Testis (tissue), 3 donors: ENCODE measurements around the gene TTC9C. TPM values are rescaled to one million over a fixed set of nuclear protein-coding genes. Genes with fewer than 3 reads are reported as not detected.

Experiments used
- DNase-seq: peaks from one replicate; pipeline ENCODE4 v3.0.0-alpha.2; 2019
- H3K27ac ChIP-seq, 2 donors: fragments of 200-600 bp; sonication (generic); one replicate each; pipeline ENCODE4 v1.5.1; 2019
- H3K27me3 ChIP-seq: fragments of 200-600 bp; sonication (generic); one replicate; pipeline ENCODE4 v1.5.1; 2019
- H3K36me3 ChIP-seq: fragments of 200-600 bp; sonication (generic); one replicate; pipeline ENCODE4 v1.5.1; 2017; ENCODE audit warnings: low read depth; ENCODE audit errors: missing control alignments
- H3K4me1 ChIP-seq: fragments of 200-600 bp; sonication (generic); one replicate; pipeline ENCODE4 v1.5.1; 2019
- H3K4me3 ChIP-seq, 2 donors: fragments of 200-600 bp; sonication (generic); one replicate each; pipeline ENCODE4 v1.5.1; 2017 to 2019
- H3K9me3 ChIP-seq: fragments of 200-600 bp; sonication (generic); one replicate; pipeline ENCODE4 v1.5.1; 2017
- CTCF ChIP-seq, 3 experiments: fragments of 450-650 bp in 2 of 3; fragments of 200-600 bp in 1 of 3; sonication (generic) in 1 of 3; IDR thresholded peaks; one replicate each; pipeline ENCODE4 v1.5.1; 2016 to 2019; ENCODE audit warnings: antibody characterized with exemption in 3 of 3, mild to moderate bottlenecking in 2 of 3, moderate library complexity in 1 of 3
- POLR2A ChIP-seq: fragments of 450-650 bp; IDR thresholded peaks from one replicate; pipeline ENCODE4 v1.6.1; 2017; ENCODE audit warnings: antibody characterized with exemption, mild to moderate bottlenecking, moderate library complexity
- WGBS, 2 donors: methylation state at CpG; one replicate each; pipeline ENCODE4 v1.1.5; 2018; 5-methylcytosine and 5-hydroxymethylcytosine counted together
- intact Hi-C: fragments of 100-400 bp; cut with DNase I; formaldehyde crosslinking; loops from one replicate; pipeline ENCODE4 v1.15.1; 2023; ENCODE audit warnings: low total_unique reads
- polyA plus RNA-seq: library from polyadenylated mRNA; stranded (reverse); fragments of 350-450 nt; fragmentation: Illumina TruSeq; extraction: RNeasy Lipid Tissue Mini Kit (QIAGEN cat#74804); gene quantifications from one replicate; pipeline ENCODE4 v1.2.3, GENCODE V29; 2014; ENCODE audit warnings: low read depth, low replicate concordance; ENCODE audit not compliant: insufficient read depth
- total RNA-seq, 2 donors: library from RNA; depleted of rRNA; stranded (reverse); fragments of >200 nt; gene quantifications; one replicate each; pipeline ENCODE4 v1.2.3, GENCODE V29; 2016

TTC9C gene
- total and polyA plus RNA-seq, 3 donors from 2014 or later: 34.0 to 41.5 (median 39.5) TPM

DNA sequence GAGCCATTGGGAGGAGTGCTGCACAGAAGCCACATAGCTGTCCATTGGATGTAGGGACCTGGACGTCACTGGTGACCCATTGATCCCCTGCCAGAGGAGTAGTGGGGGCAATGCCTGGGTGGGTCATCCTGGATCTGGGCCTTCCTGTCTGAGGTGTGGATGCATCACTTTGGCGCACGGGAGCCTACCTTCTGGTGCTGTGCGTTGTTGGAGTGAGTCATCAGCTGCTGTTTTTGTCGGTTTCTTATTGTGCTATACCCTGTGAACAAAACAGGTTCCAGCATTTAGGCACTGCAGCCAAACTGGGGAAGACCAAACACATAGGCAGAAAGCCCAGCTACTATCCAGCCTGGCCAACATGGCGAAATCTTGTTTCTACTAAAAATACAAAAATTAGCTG, 46.1 kb downstream of the TTC9C start:
- intact Hi-C loops: no loop called here
- Histone ChIP-seq H3K4me3 (no peak overlapping the region), H3K36me3 (no peaks in the 10 kb centered on the region), H3K4me1 (peaks cover 19% of the 10 kb centered on the region), H3K27me3 (no peaks in the 10 kb centered on the region), H3K27ac (no peak overlapping the region), H3K9me3 (no peaks in the 10 kb centered on the region)
- no peak for DNase-seq
- TF ChIP-seq POLR2A: no peak
- TF ChIP-seq CTCF (IDR thresholded peaks at IDR 0.05): no peak
- 85 to 92% methylated on average over 5 to 6 of the region's 6 CpGs for WGBS, 2 donors

- intact Hi-C loops: no loop called here
- WGBS, 2 donors: 93 to 94% methylated on average over 17 of the region's 17 CpGs
- H3K36me3 ChIP-seq: no peaks in the 10 kb centered on the region
These were observed 47.4 kb downstream of the TTC9C start for GRCh38 chr11:62775646-62776045.

DNA sequence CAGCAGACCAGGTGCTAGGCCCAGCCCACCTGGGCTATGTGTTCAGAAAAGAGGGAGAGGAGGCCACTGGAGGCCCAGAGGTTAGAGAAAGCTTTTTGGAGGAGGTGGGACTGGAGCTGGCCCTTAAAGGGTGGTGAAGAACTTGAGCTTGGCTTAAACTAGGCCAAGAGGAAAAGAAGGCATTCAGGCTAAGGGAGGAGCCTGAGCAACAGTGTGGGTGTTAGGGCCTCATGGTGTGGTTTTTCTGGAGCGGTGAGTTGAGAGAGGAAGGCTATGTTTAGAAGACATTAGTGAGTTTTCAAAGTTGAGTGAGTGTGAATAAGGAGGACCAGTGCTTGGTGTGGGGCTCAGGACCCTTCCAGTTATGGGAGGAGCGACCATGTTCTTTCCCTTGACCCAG, 49.1 kb downstream of the TTC9C start:
- H3K27ac ChIP-seq: no peak overlapping the region
- H3K9me3 ChIP-seq: no peaks in the 10 kb centered on the region
- no peak overlapping the region for H3K4me3 ChIP-seq
- DNase-seq: no peak
- H3K27me3 ChIP-seq: no peaks in the 10 kb centered on the region
- WGBS, 2 donors: 88 to 93% methylated on average over 2 of the region's 2 CpGs
- intact Hi-C loops: no loop called here
- no peaks in the 10 kb centered on the region for H3K36me3 ChIP-seq
- H3K4me1 ChIP-seq: no peaks in the 10 kb centered on the region
- TF ChIP-seq POLR2A (no peak), CTCF (IDR thresholded peaks at IDR 0.05) (no peak)

More at GRCh38 chr11:62775646-62776045, 47.4 kb downstream of the TTC9C start:
- Histone ChIP-seq H3K27me3 (no peaks in the 10 kb centered on the region), H3K9me3 (no peaks in the 10 kb centered on the region), H3K4me1 (peaks cover 9% of the 10 kb centered on the region), H3K27ac (no peak overlapping the region), H3K4me3 (no peak overlapping the region)
- DNase-seq: no peak
- TF ChIP-seq POLR2A (no peak), CTCF (IDR thresholded peaks at IDR 0.05) (no peak)

DNA sequence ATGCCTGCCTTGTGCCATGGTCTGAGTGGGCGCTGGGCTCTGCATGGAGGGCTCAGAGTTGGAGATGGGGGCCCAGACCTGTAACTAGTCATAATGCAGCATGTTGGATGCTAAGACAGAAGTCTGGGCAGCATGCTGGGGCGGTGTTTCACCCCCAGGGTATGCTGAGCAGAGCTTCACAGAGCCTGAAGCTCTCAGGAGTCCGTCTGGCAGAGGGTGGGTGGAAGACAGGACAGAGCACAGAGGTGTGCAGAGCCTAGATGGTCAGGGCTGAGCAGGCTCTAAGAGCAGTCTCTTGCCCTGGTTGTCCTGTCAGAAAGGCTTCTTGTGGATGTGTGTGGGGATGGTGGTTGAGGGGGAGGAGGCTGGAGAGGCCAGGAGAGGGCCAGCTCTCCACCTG, 50.2 kb downstream of the TTC9C start:
- Histone ChIP-seq H3K27me3 (no peaks in the 10 kb centered on the region), H3K4me1 (no peaks in the 10 kb centered on the region), H3K9me3 (no peaks in the 10 kb centered on the region), H3K4me3 (no peak overlapping the region), H3K27ac (no peak overlapping the region), H3K36me3 (no peaks in the 10 kb centered on the region)
- intact Hi-C loops: no loop called here
- DNase-seq: no peak
- TF ChIP-seq POLR2A (no peak), CTCF (IDR thresholded peaks at IDR 0.05) (no peak)
- WGBS, 2 donors: 93% methylated on average over 2 to 3 of the region's 3 CpGs

GRCh38 chr11:62782753-62783152, 54.5 kb downstream of the TTC9C start:
- H3K4me1 ChIP-seq: peaks cover 7% of the 10 kb centered on the region
- H3K36me3 ChIP-seq: no peaks in the 10 kb centered on the region
- H3K27ac ChIP-seq: no peak overlapping the region
- no peaks in the 10 kb centered on the region for H3K9me3 ChIP-seq
- WGBS, 2 donors: 93 to 96% methylated on average over 7 of the region's 7 CpGs
- intact Hi-C loops: loop anchor here (10.0 kb wide), 1 partner anchor 72 kb away; no protein-coding TSS in a partner anchor
- no peak for DNase-seq
- no peak overlapping the region for H3K4me3 ChIP-seq
- TF ChIP-seq CTCF (IDR thresholded peaks at IDR 0.05): no peak
- no peak for TF ChIP-seq POLR2A
- no peaks in the 10 kb centered on the region for H3K27me3 ChIP-seq
